Measurements from ENCODE around the gene MSI2. TPM values are rescaled to one million over a fixed set of nuclear protein-coding genes. Genes with fewer than 3 reads are reported as not detected.
A peak's percentile ranks its signal among the peaks of the same experiment; 100 is the strongest.

Gene MSI2
- total RNA-seq, 1 experiment from 2014 or later, result 169 TPM

GRCh38 chr17:57259306-57259705, 3.0 kb downstream of the MSI2 start:
- H2AFZ ChIP-seq (ENCODE audit: low read length), result no peak overlapping the region
- peak overlapping the region; percentile 84 for H3K4me2 ChIP-seq (ENCODE audit: low read depth, low read length, poor library complexity, severe bottlenecking)
- H3K9ac ChIP-seq (ENCODE audit: low read length), result peak overlapping the region; percentile 91
- DNase-seq, result no peak
- H3K9me3 ChIP-seq (ENCODE audit: low read length), result no peaks in the 10 kb centered on the region
- peak overlapping the region; percentile 92 for H3K27ac ChIP-seq (ENCODE audit: low read length)
- peak overlapping the region; percentile 71 for H3K4me3 ChIP-seq (ENCODE audit: low read length)
- H3K27me3 ChIP-seq (ENCODE audit: low read length), result no peaks in the 10 kb centered on the region
- H4K20me1 ChIP-seq (ENCODE audit: insufficient read depth, low read depth, low read length), result peaks cover 10% of the 10 kb centered on the region; the same call in 1 of the 2 replicates
- no peaks in the 10 kb centered on the region for H3K9me2 ChIP-seq (replicated peaks; ENCODE audit: insufficient read depth, low read length)
- peaks cover 57% of the 10 kb centered on the region for H3K4me1 ChIP-seq (ENCODE audit: low read length)
- peaks cover 74% of the 10 kb centered on the region for H3K79me2 ChIP-seq (ENCODE audit: low read length)
- peaks cover 58% of the 10 kb centered on the region for H3K36me3 ChIP-seq (ENCODE audit: insufficient read depth, low read length)

GRCh38 chr17:57259817-57260216, 3.5 kb downstream of the MSI2 start:
- peaks cover 80% of the 10 kb centered on the region for H3K79me2 ChIP-seq (ENCODE audit: low read length)
- peak overlapping the region; percentile 84 for H3K4me2 ChIP-seq (ENCODE audit: low read depth, low read length, poor library complexity, severe bottlenecking)

GRCh38 chr17:57260325-57261083, 4.2 kb downstream of the MSI2 start:
- Histone ChIP-seq H3K4me1 (ENCODE audit: low read length) (peaks cover 53% of the 10 kb centered on the region), H3K79me2 (ENCODE audit: low read length) (peaks cover 86% of the 10 kb centered on the region), H3K36me3 (ENCODE audit: insufficient read depth, low read length) (peaks cover 70% of the 10 kb centered on the region), H3K9me2 (replicated peaks; ENCODE audit: insufficient read depth, low read length) (no peaks in the 10 kb centered on the region), H3K27me3 (ENCODE audit: low read length) (no peaks in the 10 kb centered on the region), H3K9me3 (ENCODE audit: low read length) (no peaks in the 10 kb centered on the region), H2AFZ (ENCODE audit: low read length) (no peak overlapping the region), H3K9ac (ENCODE audit: low read length) (0 out of 2 replicates have a peak overlapping the region, but pooled peaks have one; percentile 91), H3K27ac (ENCODE audit: low read length) (peak overlapping the region; percentile 92), H3K4me2 (ENCODE audit: low read depth, low read length, poor library complexity, severe bottlenecking) (peak overlapping the region; percentile 84), H4K20me1 (ENCODE audit: insufficient read depth, low read depth, low read length) (peaks cover 22% of the 10 kb centered on the region), H3K4me3 (ENCODE audit: low read length) (no peak overlapping the region)
- DNase-seq, result no peak

More at GRCh38 chr17:57259817-57260216, 3.5 kb downstream of the MSI2 start:
- Histone ChIP-seq H3K4me3 (ENCODE audit: low read length) (peak overlapping the region; percentile 71), H3K9me3 (ENCODE audit: low read length) (no peaks in the 10 kb centered on the region), H3K9ac (ENCODE audit: low read length) (peak overlapping the region; percentile 91), H3K27ac (ENCODE audit: low read length) (peak overlapping the region; percentile 92), H3K36me3 (ENCODE audit: insufficient read depth, low read length) (peaks cover 63% of the 10 kb centered on the region), H3K9me2 (replicated peaks; ENCODE audit: insufficient read depth, low read length) (no peaks in the 10 kb centered on the region), H2AFZ (ENCODE audit: low read length) (no peak overlapping the region), H4K20me1 (ENCODE audit: insufficient read depth, low read depth, low read length) (peaks cover 15% of the 10 kb centered on the region), H3K27me3 (ENCODE audit: low read length) (no peaks in the 10 kb centered on the region), H3K4me1 (ENCODE audit: low read length) (peaks cover 57% of the 10 kb centered on the region)
- no peak for DNase-seq

- H3K79me2 ChIP-seq (ENCODE audit: low read length), result peaks cover 92% of the 10 kb centered on the region
- H3K9me2 ChIP-seq (replicated peaks; ENCODE audit: insufficient read depth, low read length), result no peaks in the 10 kb centered on the region
- DNase-seq, result no peak
- H4K20me1 ChIP-seq (ENCODE audit: insufficient read depth, low read depth, low read length), result peaks cover 27% of the 10 kb centered on the region
- H3K9me3 ChIP-seq (ENCODE audit: low read length), result no peaks in the 10 kb centered on the region
- no peak overlapping the region for H3K9ac ChIP-seq (ENCODE audit: low read length)
- no peak overlapping the region for H3K4me3 ChIP-seq (ENCODE audit: low read length)
- peaks cover 49% of the 10 kb centered on the region for H3K4me1 ChIP-seq (ENCODE audit: low read length)
- H3K27ac ChIP-seq (ENCODE audit: low read length), result peak overlapping the region; percentile 92; the same call in 1 of the 2 replicates
- H3K27me3 ChIP-seq (ENCODE audit: low read length), result no peaks in the 10 kb centered on the region
- H3K4me2 ChIP-seq (ENCODE audit: low read depth, low read length, poor library complexity, severe bottlenecking), result peak overlapping the region; percentile 84
- no peak overlapping the region for H2AFZ ChIP-seq (ENCODE audit: low read length)
- H3K36me3 ChIP-seq (ENCODE audit: insufficient read depth, low read length), result peaks cover 76% of the 10 kb centered on the region
Observed at GRCh38 chr17:57261084-57261461, 4.8 kb downstream of the MSI2 start.

GRCh38 chr17:57262557-57262956, 6.2 kb downstream of the MSI2 start:
- no peaks in the 10 kb centered on the region for H3K27me3 ChIP-seq (ENCODE audit: low read length)
- H3K9me3 ChIP-seq (ENCODE audit: low read length), result no peaks in the 10 kb centered on the region
- peaks cover 49% of the 10 kb centered on the region for H3K4me1 ChIP-seq (ENCODE audit: low read length)
- peaks cover 33% of the 10 kb centered on the region for H4K20me1 ChIP-seq (ENCODE audit: insufficient read depth, low read depth, low read length)
- no peak overlapping the region for H3K9ac ChIP-seq (ENCODE audit: low read length)
- peaks cover 87% of the 10 kb centered on the region for H3K36me3 ChIP-seq (ENCODE audit: insufficient read depth, low read length)
- peaks cover 97% of the 10 kb centered on the region for H3K79me2 ChIP-seq (ENCODE audit: low read length)
- H2AFZ ChIP-seq (ENCODE audit: low read length), result no peak overlapping the region
- DNase-seq, result no peak
- H3K4me2 ChIP-seq (ENCODE audit: low read depth, low read length, poor library complexity, severe bottlenecking), result no peak overlapping the region
- no peak overlapping the region for H3K27ac ChIP-seq (ENCODE audit: low read length)
- no peak overlapping the region for H3K4me3 ChIP-seq (ENCODE audit: low read length)
- no peaks in the 10 kb centered on the region for H3K9me2 ChIP-seq (replicated peaks; ENCODE audit: insufficient read depth, low read length)

GRCh38 chr17:57264250-57264649, 7.9 kb downstream of the MSI2 start:
- peaks cover 40% of the 10 kb centered on the region for H3K4me1 ChIP-seq (ENCODE audit: low read length)
- H3K9ac ChIP-seq (ENCODE audit: low read length), result no peak overlapping the region
- no peak for DNase-seq
- H2AFZ ChIP-seq (ENCODE audit: low read length), result no peak overlapping the region
- H3K4me2 ChIP-seq (ENCODE audit: low read depth, low read length, poor library complexity, severe bottlenecking), result no peak overlapping the region
- no peaks in the 10 kb centered on the region for H3K9me2 ChIP-seq (replicated peaks; ENCODE audit: insufficient read depth, low read length)
- H3K27me3 ChIP-seq (ENCODE audit: low read length), result no peaks in the 10 kb centered on the region
- peaks cover 95% of the 10 kb centered on the region for H3K79me2 ChIP-seq (ENCODE audit: low read length)
- no peak overlapping the region for H3K4me3 ChIP-seq (ENCODE audit: low read length)
- peaks cover 89% of the 10 kb centered on the region for H3K36me3 ChIP-seq (ENCODE audit: insufficient read depth, low read length)
- no peaks in the 10 kb centered on the region for H3K9me3 ChIP-seq (ENCODE audit: low read length)
- H4K20me1 ChIP-seq (ENCODE audit: insufficient read depth, low read depth, low read length), result peaks cover 39% of the 10 kb centered on the region
- H3K27ac ChIP-seq (ENCODE audit: low read length), result no peak overlapping the region

GRCh38 chr17:57264776-57265175, 8.5 kb downstream of the MSI2 start:
- H3K27me3 ChIP-seq (ENCODE audit: low read length), result no peaks in the 10 kb centered on the region

GRCh38 chr17:57266902-57267311, 10.6 kb downstream of the MSI2 start:
- Histone ChIP-seq H2AFZ (ENCODE audit: low read length) (no peak overlapping the region), H3K36me3 (ENCODE audit: insufficient read depth, low read length) (peaks cover 89% of the 10 kb centered on the region), H3K9me3 (ENCODE audit: low read length) (no peaks in the 10 kb centered on the region), H3K27ac (ENCODE audit: low read length) (no peak overlapping the region), H3K4me2 (ENCODE audit: low read depth, low read length, poor library complexity, severe bottlenecking) (no peak overlapping the region), H3K9me2 (replicated peaks; ENCODE audit: insufficient read depth, low read length) (no peaks in the 10 kb centered on the region), H3K27me3 (ENCODE audit: low read length) (no peaks in the 10 kb centered on the region), H3K4me3 (ENCODE audit: low read length) (no peak overlapping the region), H3K4me1 (ENCODE audit: low read length) (peaks cover 13% of the 10 kb centered on the region), H3K79me2 (ENCODE audit: low read length) (peaks cover 95% of the 10 kb centered on the region), H3K9ac (ENCODE audit: low read length) (no peak overlapping the region), H4K20me1 (ENCODE audit: insufficient read depth, low read depth, low read length) (peaks cover 64% of the 10 kb centered on the region)
- DNase-seq, result no peak

More at GRCh38 chr17:57264776-57265175, 8.5 kb downstream of the MSI2 start:
- no peak for DNase-seq
- Histone ChIP-seq H3K27ac (ENCODE audit: low read length) (no peak overlapping the region), H2AFZ (ENCODE audit: low read length) (no peak overlapping the region), H3K4me2 (ENCODE audit: low read depth, low read length, poor library complexity, severe bottlenecking) (no peak overlapping the region), H3K9me2 (replicated peaks; ENCODE audit: insufficient read depth, low read length) (no peaks in the 10 kb centered on the region), H4K20me1 (ENCODE audit: insufficient read depth, low read depth, low read length) (peaks cover 44% of the 10 kb centered on the region), H3K79me2 (ENCODE audit: low read length) (peaks cover 95% of the 10 kb centered on the region), H3K4me3 (ENCODE audit: low read length) (no peak overlapping the region), H3K4me1 (ENCODE audit: low read length) (peaks cover 35% of the 10 kb centered on the region), H3K9ac (ENCODE audit: low read length) (no peak overlapping the region), H3K9me3 (ENCODE audit: low read length) (no peaks in the 10 kb centered on the region), H3K36me3 (ENCODE audit: insufficient read depth, low read length) (peaks cover 88% of the 10 kb centered on the region)
